ENCODE results near the gene NAT8L. TPM values are rescaled to one million over a fixed set of nuclear protein-coding genes. Genes with fewer than 3 reads are reported as not detected.
A peak's percentile ranks its signal among the peaks of the same experiment; 100 is the strongest.
"Not testable (repeated sequence)": the region's sequence is repeated elsewhere in the genome, so short reads cannot be mapped to it uniquely, and the experiment has no call there.

The NAT8L gene
- 1.2 TPM for polyA plus RNA-seq (2013, experiment 1 of 2)
- 1.2 TPM for polyA plus RNA-seq (2013, experiment 2 of 2)

DNA sequence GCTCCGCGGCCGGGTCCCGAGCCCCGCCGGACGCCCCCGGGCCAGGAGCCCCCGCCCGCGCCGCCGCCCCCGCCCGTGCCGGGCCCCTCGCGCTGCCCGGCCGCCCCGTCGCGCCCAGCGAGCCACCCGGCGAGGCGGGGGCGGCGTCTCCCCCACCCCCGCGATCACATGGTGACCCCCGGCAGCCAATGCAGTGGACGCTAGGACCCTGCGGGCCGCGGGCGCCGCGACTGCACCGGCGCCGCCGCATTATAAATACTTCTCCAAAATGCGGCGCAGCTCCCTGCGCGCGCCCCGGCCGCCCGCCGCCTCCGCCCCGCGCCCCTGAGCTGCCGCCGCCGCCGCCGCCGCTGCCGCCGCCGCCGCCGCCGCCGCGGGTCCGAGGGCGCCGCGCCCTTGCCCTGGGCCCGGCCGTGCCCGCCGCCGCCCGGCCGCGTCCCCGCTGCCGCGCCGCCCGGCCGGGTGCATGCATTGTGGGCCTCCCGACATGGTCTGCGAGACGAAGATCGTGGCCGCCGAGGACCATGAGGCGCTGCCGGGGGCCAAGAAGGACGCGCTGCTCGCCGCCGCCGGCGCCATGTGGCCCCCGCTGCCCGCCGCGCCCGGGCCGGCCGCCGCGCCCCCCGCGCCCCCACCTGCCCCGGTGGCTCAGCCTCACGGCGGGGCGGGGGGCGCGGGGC is at the start of gene NAT8L:
NAT8L (plus strand) TSS at position 282 of the 680 bp plus-strand sequence; CDS start at position 467, 185 bp downstream.
- Histone ChIP-seq H2BK15ac (replicated peaks; ENCODE audit: low read depth) (no peak within 1 kb of the TSS), H3K23ac (ENCODE audit: low read length) (no peak within 1 kb of the TSS), H3K18ac (ENCODE audit: low read length) (no peak within 1 kb of the TSS), H3K4me2 (ENCODE audit: low read length) (peak within 1 kb of the TSS; percentile 36), H3K4me1 (ENCODE audit: control insufficient read depth, low read depth, low read length) (no peaks in the 10 kb centered on the region), H4K5ac (ENCODE audit: low read length) (no peak within 1 kb of the TSS), H2BK120ac (ENCODE audit: low read depth, low read length) (no peak within 1 kb of the TSS), H3K4ac (ENCODE audit: low read depth, low read length) (no peak within 1 kb of the TSS), H2AK5ac (ENCODE audit: low read length) (no peak within 1 kb of the TSS), H3K9ac (ENCODE audit: low read length) (no peak within 1 kb of the TSS), H3K4me3 (ENCODE audit: low read length) (no peak within 1 kb of the TSS), H3K27ac (ENCODE audit: low read depth, low read length) (no peak within 1 kb of the TSS), H3K36me3 (ENCODE audit: control insufficient read depth, insufficient read depth, low read length) (no peaks in the 10 kb centered on the region), H4K8ac (ENCODE audit: low read depth, low read length) (no peak within 1 kb of the TSS), H3K56ac (ENCODE audit: low read length) (peak within 1 kb of the TSS; percentile 49), H3K27me3 (ENCODE audit: insufficient read depth, low read length, poor library complexity) (peaks cover 24% of the 10 kb centered on the region), H2BK5ac (ENCODE audit: low read length) (no peak within 1 kb of the TSS), H3K79me2 (ENCODE audit: control insufficient read depth, insufficient read depth, low read length) (no peaks in the 10 kb centered on the region), H3K79me1 (ENCODE audit: low read length) (no peaks in the 10 kb centered on the region)
- DNase-seq: peak; percentile 35
- no CpG with 5 or more reads among the region's 119 CpGs for WGBS (ENCODE audit: extremely low coverage, insufficient coverage, low lambda C conversion rate)

DNA sequence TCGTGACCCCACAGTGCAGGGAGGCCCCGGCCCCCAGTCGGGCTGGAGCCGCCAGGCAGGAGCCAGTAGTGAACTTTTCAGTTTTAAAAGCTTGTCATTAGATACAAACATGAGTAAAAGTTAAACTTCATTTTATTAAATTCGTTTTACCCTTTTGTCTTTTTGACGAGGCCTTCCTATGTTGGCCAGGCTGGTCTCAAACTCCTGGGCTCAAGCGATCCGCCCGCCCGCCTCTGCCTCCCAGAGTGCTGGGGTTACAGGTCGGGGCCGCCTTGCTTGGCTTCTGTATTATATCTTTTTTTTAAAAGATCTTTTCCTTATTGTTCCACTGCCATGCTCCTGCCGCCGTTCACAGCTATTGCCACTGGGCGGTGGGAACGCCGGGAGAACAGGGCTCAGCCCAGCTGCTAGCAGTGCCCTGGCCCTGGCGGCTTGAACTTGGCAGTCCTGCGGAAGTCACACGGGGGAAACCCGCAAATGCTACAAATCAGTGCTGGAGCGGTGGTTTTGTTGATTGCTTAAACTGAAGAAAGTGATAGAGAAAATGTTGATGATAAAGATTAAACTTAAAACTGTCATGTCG is 49.4 kb upstream of the NAT8L start:
- Histone ChIP-seq H3K18ac (ENCODE audit: low read length) (no peak overlapping the region), H2BK5ac (ENCODE audit: low read length) (no peak overlapping the region), H3K23ac (ENCODE audit: low read length) (no peak overlapping the region), H3K4me2 (ENCODE audit: low read length) (peak overlapping the region; percentile 81), H3K56ac (ENCODE audit: low read length) (peak overlapping the region; percentile 87), H2AK5ac (ENCODE audit: low read length) (no peak overlapping the region), H2BK120ac (ENCODE audit: low read depth, low read length) (no peak overlapping the region), H4K8ac (ENCODE audit: low read depth, low read length) (no peak overlapping the region), H3K27me3 (ENCODE audit: insufficient read depth, low read length, poor library complexity) (no peaks in the 10 kb centered on the region), H3K4me3 (ENCODE audit: low read length) (peak overlapping the region; percentile 99), H4K5ac (ENCODE audit: low read length) (no peak overlapping the region), H3K36me3 (ENCODE audit: control insufficient read depth, insufficient read depth, low read length) (no peaks in the 10 kb centered on the region), H3K79me1 (ENCODE audit: low read length) (peaks cover 16% of the 10 kb centered on the region), H3K4me1 (ENCODE audit: control insufficient read depth, low read depth, low read length) (peaks cover 5% of the 10 kb centered on the region), H3K9ac (ENCODE audit: low read length) (peak overlapping the region; percentile 68), H3K27ac (ENCODE audit: low read depth, low read length) (peak overlapping the region; percentile 65), H3K4ac (ENCODE audit: low read depth, low read length) (no peak overlapping the region), H2BK15ac (replicated peaks; ENCODE audit: low read depth) (no peak overlapping the region), H3K79me2 (ENCODE audit: control insufficient read depth, insufficient read depth, low read length) (peaks cover 28% of the 10 kb centered on the region)
- DNase-seq: peak; percentile 79
- no CpG with 5 or more reads among the region's 23 CpGs for WGBS (ENCODE audit: extremely low coverage, insufficient coverage, low lambda C conversion rate)

DNA sequence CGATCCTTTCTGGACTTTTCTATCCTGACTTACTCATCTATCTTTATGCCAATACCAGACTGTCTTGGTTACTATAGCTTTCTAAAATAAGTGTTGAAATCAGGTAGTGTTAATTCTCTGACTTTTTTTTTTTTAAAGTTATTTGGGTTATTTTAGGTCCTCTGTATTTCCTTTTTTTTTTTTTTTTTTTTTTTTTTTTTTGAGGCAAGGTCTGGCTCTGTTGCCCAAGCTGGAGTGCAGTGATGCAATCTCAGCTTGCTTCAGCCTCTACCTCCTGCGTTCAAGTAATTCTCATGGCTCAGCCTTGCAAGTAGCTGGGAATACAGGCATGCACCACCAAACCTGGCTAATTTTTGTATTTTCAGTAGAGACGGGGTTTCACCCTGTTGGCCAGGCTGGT is 47.5 kb upstream of the NAT8L start:
- Histone ChIP-seq H2AK5ac (ENCODE audit: low read length) (no peak overlapping the region), H3K4me2 (ENCODE audit: low read length) (no peak overlapping the region), H2BK15ac (replicated peaks; ENCODE audit: low read depth) (no peak overlapping the region), H3K9ac (ENCODE audit: low read length) (no peak overlapping the region), H3K56ac (ENCODE audit: low read length) (no peak overlapping the region), H3K27ac (ENCODE audit: low read depth, low read length) (no peak overlapping the region), H3K27me3 (ENCODE audit: insufficient read depth, low read length, poor library complexity) (no peaks in the 10 kb centered on the region), H2BK120ac (ENCODE audit: low read depth, low read length) (no peak overlapping the region), H3K18ac (ENCODE audit: low read length) (no peak overlapping the region), H3K4me1 (ENCODE audit: control insufficient read depth, low read depth, low read length) (peaks cover 5% of the 10 kb centered on the region), H4K8ac (ENCODE audit: low read depth, low read length) (no peak overlapping the region), H3K4ac (ENCODE audit: low read depth, low read length) (no peak overlapping the region), H4K5ac (ENCODE audit: low read length) (no peak overlapping the region), H2BK5ac (ENCODE audit: low read length) (no peak overlapping the region), H3K23ac (ENCODE audit: low read length) (no peak overlapping the region), H3K79me1 (ENCODE audit: low read length) (peaks cover 8% of the 10 kb centered on the region), H3K36me3 (ENCODE audit: control insufficient read depth, insufficient read depth, low read length) (no peaks in the 10 kb centered on the region), H3K79me2 (ENCODE audit: control insufficient read depth, insufficient read depth, low read length) (peaks cover 13% of the 10 kb centered on the region), H3K4me3 (ENCODE audit: low read length) (no peak overlapping the region)
- DNase-seq: no peak
- no CpG with 5 or more reads among the region's 3 CpGs for WGBS (ENCODE audit: extremely low coverage, insufficient coverage, low lambda C conversion rate)

DNA sequence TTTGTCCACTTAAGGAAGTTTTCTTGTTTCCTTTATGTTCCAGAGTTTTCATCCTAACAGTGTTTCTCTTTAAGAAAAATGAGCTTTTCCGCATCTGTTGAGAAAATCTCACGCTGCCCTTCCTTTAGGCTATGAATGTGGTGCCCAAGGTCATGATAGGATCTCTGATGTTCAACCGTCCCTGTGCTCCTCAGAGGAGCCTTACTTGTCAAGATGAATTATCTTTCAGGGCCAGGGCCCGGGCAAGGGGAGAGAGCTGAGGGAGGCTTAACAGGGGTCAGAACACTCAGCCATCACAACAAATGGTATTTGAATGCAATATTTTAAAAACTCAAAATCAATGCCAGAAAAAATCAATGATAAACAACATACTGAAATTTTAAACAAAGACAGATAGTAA is 44.1 kb upstream of the NAT8L start:
- no peak overlapping the region for H4K5ac ChIP-seq (ENCODE audit: low read length)
- no peak overlapping the region for H4K8ac ChIP-seq (ENCODE audit: low read depth, low read length)
- H3K56ac ChIP-seq (ENCODE audit: low read length): no peak overlapping the region
- no peak overlapping the region for H2BK5ac ChIP-seq (ENCODE audit: low read length)
- no peak overlapping the region for H3K4me2 ChIP-seq (ENCODE audit: low read length)
- no peak overlapping the region for H3K23ac ChIP-seq (ENCODE audit: low read length)
- H2BK15ac ChIP-seq (replicated peaks; ENCODE audit: low read depth): no peak overlapping the region
- H3K27ac ChIP-seq (ENCODE audit: low read depth, low read length): no peak overlapping the region
- no peaks in the 10 kb centered on the region for H3K4me1 ChIP-seq (ENCODE audit: control insufficient read depth, low read depth, low read length)
- no peaks in the 10 kb centered on the region for H3K79me1 ChIP-seq (ENCODE audit: low read length)
- no peak overlapping the region for H3K4me3 ChIP-seq (ENCODE audit: low read length)
- WGBS (ENCODE audit: extremely low coverage, insufficient coverage, low lambda C conversion rate): no CpG with 5 or more reads among the region's 4 CpGs
- no peaks in the 10 kb centered on the region for H3K36me3 ChIP-seq (ENCODE audit: control insufficient read depth, insufficient read depth, low read length)
- H3K18ac ChIP-seq (ENCODE audit: low read length): no peak overlapping the region
- no peaks in the 10 kb centered on the region for H3K79me2 ChIP-seq (ENCODE audit: control insufficient read depth, insufficient read depth, low read length)
- no peak overlapping the region for H2BK120ac ChIP-seq (ENCODE audit: low read depth, low read length)
- no peak overlapping the region for H2AK5ac ChIP-seq (ENCODE audit: low read length)
- H3K9ac ChIP-seq (ENCODE audit: low read length): no peak overlapping the region
- H3K4ac ChIP-seq (ENCODE audit: low read depth, low read length): no peak overlapping the region
- no peak for DNase-seq
- H3K27me3 ChIP-seq (ENCODE audit: insufficient read depth, low read length, poor library complexity): no peaks in the 10 kb centered on the region

- H2BK15ac ChIP-seq (replicated peaks; ENCODE audit: low read depth); H3K4me3 ChIP-seq (ENCODE audit: low read length); H2BK5ac ChIP-seq (ENCODE audit: low read length); H3K4ac ChIP-seq (ENCODE audit: low read depth, low read length); H3K4me2 ChIP-seq (ENCODE audit: low read length); H3K27ac ChIP-seq (ENCODE audit: low read depth, low read length); H3K79me2 ChIP-seq (ENCODE audit: control insufficient read depth, insufficient read depth, low read length); H3K4me1 ChIP-seq (ENCODE audit: control insufficient read depth, low read depth, low read length); H4K8ac ChIP-seq (ENCODE audit: low read depth, low read length); H3K27me3 ChIP-seq (ENCODE audit: insufficient read depth, low read length, poor library complexity); H3K79me1 ChIP-seq (ENCODE audit: low read length); H2BK120ac ChIP-seq (ENCODE audit: low read depth, low read length); H3K18ac ChIP-seq (ENCODE audit: low read length); H3K9ac ChIP-seq (ENCODE audit: low read length); H3K36me3 ChIP-seq (ENCODE audit: control insufficient read depth, insufficient read depth, low read length); H4K5ac ChIP-seq (ENCODE audit: low read length); H2AK5ac ChIP-seq (ENCODE audit: low read length); H3K23ac ChIP-seq (ENCODE audit: low read length): not testable (repeated sequence)
- no CpG with 5 or more reads among the region's 15 CpGs for WGBS (ENCODE audit: extremely low coverage, insufficient coverage, low lambda C conversion rate)
- H3K56ac ChIP-seq (ENCODE audit: low read length): peak overlapping the region; percentile 37
- DNase-seq: peak; percentile 90
Observed at GRCh38 chr4:2021358-2022018, 37.6 kb upstream of the NAT8L start.
